WTC11 (cell line): ENCODE measurements around the gene ATL3. TPM values are rescaled to one million over a fixed set of nuclear protein-coding genes. Genes with fewer than 3 reads are reported as not detected.

Experiments
- ATAC-seq: fragments of 200-7000 bp; cut with Tn5 transposase; 2 replicates; pipeline ENCODE4 v1.10.0; 2021; ENCODE audit warnings: mild to moderate bottlenecking, moderate library complexity
- CTCF ChIA-PET: fragments of 300-600 bp; sonication (Branson Sonifier 250); formaldehyde crosslinking; loops from one replicate; lab custom pipeline; 2021; ENCODE audit warnings: antibody characterized with exemption; lab: Charles Lee
- POLR2A ChIA-PET: fragments of 350-600 bp; sonication (Branson Sonifier 250); formaldehyde crosslinking; loops from one replicate; lab custom pipeline; 2021; ENCODE audit warnings: antibody characterized with exemption; lab: Charles Lee
- DNase-seq: peaks from one replicate; pipeline ENCODE4 v3.0.0; 2021; ENCODE audit warnings: low spot score
- H3K27ac Mint-ChIP-seq: 2 replicates; pipeline ENCODE4 v1.8.0; 2021; ENCODE audit warnings: mixed read lengths
- H3K27me3 Mint-ChIP-seq: 2 replicates; pipeline ENCODE4 v1.8.0; 2021; ENCODE audit warnings: low read depth, mild to moderate bottlenecking, moderate library complexity, mixed read lengths
- H3K36me3 Mint-ChIP-seq: 2 replicates; pipeline ENCODE4 v1.8.0; 2021; ENCODE audit warnings: mixed read lengths
- H3K4me1 Mint-ChIP-seq: 2 replicates; pipeline ENCODE4 v1.8.0; 2022; ENCODE audit warnings: mixed read lengths
- H3K4me3 Mint-ChIP-seq: 2 replicates; pipeline ENCODE4 v1.8.0; 2021; ENCODE audit warnings: mild to moderate bottlenecking, moderate library complexity, mixed read lengths
- H3K9me3 Mint-ChIP-seq: 2 replicates; pipeline ENCODE4 v1.8.0; 2021; ENCODE audit warnings: mixed read lengths
- JAZF1 ChIP-seq: fragments of 250-450 bp; sonication (Bioruptor Pico); IDR thresholded peaks from 2 replicates; pipeline ENCODE4 v1.9.0; 2021; ENCODE audit warnings: moderate library complexity, mild to moderate bottlenecking, inconsistent platforms
- NFE2L1 ChIP-seq: sonication (generic); formaldehyde crosslinking; IDR thresholded peaks from 2 replicates; pipeline ENCODE4 v1.8.1; 2023; ENCODE audit warnings: missing genetic modification reagents
- NR1H2 ChIP-seq: sonication (generic); formaldehyde crosslinking; IDR thresholded peaks from 2 replicates; pipeline ENCODE4 v1.9.0; 2021; ENCODE audit warnings: mild to moderate bottlenecking, moderate library complexity, missing genetic modification reagents
- RORB ChIP-seq: fragments of 250-450 bp; sonication (Bioruptor Pico); IDR thresholded peaks from 2 replicates; pipeline ENCODE4 v1.9.0; 2021; ENCODE audit warnings: mild to moderate bottlenecking
- SMAD3 ChIP-seq: sonication (generic); formaldehyde crosslinking; IDR thresholded peaks from 2 replicates; pipeline ENCODE4 v1.8.0; 2022; ENCODE audit warnings: missing genetic modification reagents, mild to moderate bottlenecking, borderline replicate concordance
- TCF7 ChIP-seq: sonication (generic); formaldehyde crosslinking; IDR thresholded peaks from 2 replicates; pipeline ENCODE4 v1.8.0; 2022; ENCODE audit warnings: mild to moderate bottlenecking, low read depth, missing genetic modification reagents, moderate library complexity
- TEAD4 ChIP-seq: sonication (generic); formaldehyde crosslinking; IDR thresholded peaks from 2 replicates; pipeline ENCODE4 v1.8.0; 2022; ENCODE audit warnings: mild to moderate bottlenecking, missing genetic modification reagents
- ZNF416 ChIP-seq: fragments of 250-450 bp; sonication (Bioruptor Pico); IDR thresholded peaks from 2 replicates; pipeline ENCODE4 v1.9.0; 2021; ENCODE audit warnings: mild to moderate bottlenecking, inconsistent platforms
- total RNA-seq: library from RNA; stranded (reverse); gene quantifications from 3 replicates; pipeline ENCODE4 v1.2.3, GENCODE V29; 2021
- TF ChIP-seq, protein P1 (sequence below): sonication (generic); formaldehyde crosslinking; IDR thresholded peaks from 2 replicates; pipeline ENCODE4 v1.8.1; 2022; ENCODE audit warnings: mild to moderate bottlenecking, missing genetic modification reagents, moderate library complexity, borderline replicate concordance
- TF ChIP-seq, protein P2 (sequence below): sonication (generic); formaldehyde crosslinking; IDR thresholded peaks from 2 replicates; pipeline ENCODE4 v1.8.0; 2023; ENCODE audit warnings: missing genetic modification reagents
- TF ChIP-seq, protein P3 (sequence below): sonication (generic); formaldehyde crosslinking; IDR thresholded peaks from 2 replicates; pipeline ENCODE4 v1.8.1; 2023; ENCODE audit warnings: mild to moderate bottlenecking, missing genetic modification reagents
- TF ChIP-seq, protein P4 (sequence below): sonication (generic); formaldehyde crosslinking; IDR thresholded peaks from 2 replicates; pipeline ENCODE4 v1.8.0; 2023; ENCODE audit warnings: mild to moderate bottlenecking, missing genetic modification reagents
- TF ChIP-seq, protein P5 (sequence below): sonication (generic); formaldehyde crosslinking; IDR thresholded peaks from 2 replicates; pipeline ENCODE4 v1.8.1; 2023; ENCODE audit warnings: mild to moderate bottlenecking, moderate library complexity, missing genetic modification reagents
- TF ChIP-seq, protein P6 (sequence below): sonication (generic); formaldehyde crosslinking; IDR thresholded peaks from 2 replicates; pipeline ENCODE4 v1.8.0; 2022; ENCODE audit warnings: missing genetic modification reagents
- TF ChIP-seq, protein P7 (sequence below): sonication (generic); formaldehyde crosslinking; IDR thresholded peaks from 2 replicates; pipeline ENCODE4 v1.8.1; 2023; ENCODE audit warnings: mild to moderate bottlenecking, missing genetic modification reagents, borderline replicate concordance

The ATL3 gene
- total RNA-seq, 1 experiment from 2014 or later = 32.1 TPM

DNA sequence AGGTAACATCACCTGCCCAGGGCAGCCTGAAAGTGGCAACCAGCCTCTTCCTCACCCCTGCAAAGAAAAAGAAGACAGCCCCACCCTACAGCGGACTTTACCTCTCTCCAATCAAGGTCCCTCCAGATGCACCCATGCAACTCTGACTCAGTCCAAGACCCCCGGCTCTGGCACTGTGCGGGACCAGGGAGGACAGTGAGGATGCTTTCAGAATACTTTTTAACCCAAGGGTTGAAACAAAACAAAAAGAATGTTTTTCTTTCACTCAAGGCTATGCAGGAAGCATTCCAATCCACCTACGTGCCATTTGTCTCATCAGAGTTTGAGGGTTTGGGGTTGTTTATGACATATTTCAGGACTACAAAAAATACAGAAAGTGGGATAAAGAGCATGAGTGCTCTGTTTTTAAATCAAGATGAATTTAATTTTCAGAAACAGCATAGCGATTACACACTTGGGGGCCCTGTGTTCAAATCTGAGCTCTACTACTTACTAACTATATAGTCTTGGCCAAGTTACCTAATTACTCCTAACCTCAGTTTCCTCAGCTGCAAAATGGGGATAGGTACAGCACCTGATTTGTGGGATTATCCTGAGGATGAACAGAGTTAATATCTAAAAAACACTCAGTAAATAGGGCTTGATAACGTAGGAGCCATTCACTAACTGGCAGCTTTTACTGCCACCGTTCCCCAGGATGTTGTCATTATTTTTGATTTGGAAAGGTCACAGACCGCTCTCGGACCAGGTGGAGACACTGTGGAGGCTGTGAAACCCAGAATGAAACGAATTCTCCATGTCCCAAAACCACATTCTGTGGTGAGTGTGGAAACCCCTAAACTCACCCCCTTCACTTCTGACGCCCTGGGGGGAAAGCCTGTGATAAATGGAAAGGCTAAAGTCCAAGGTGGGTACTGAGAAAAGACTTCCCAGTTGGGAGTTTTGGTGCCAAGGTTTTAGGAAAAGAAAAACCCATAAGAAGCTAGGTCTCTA, 62.5 kb downstream of the ATL3 start:
- H3K27me3 Mint-ChIP-seq = peaks cover 33% of the 10 kb centered on the region
- H3K27ac Mint-ChIP-seq = no peak overlapping the region
- peaks cover 65% of the 10 kb centered on the region for H3K4me1 Mint-ChIP-seq
- H3K36me3 Mint-ChIP-seq = peaks cover 12% of the 10 kb centered on the region
- TF ChIP-seq SMAD3 (CRISPR knock-in tag) (no peak), NFE2L1 (no peak), RORB (CRISPR knock-in tag) (no peak), NR1H2 (no peak), JAZF1 (CRISPR knock-in tag) (no peak), TEAD4 (no peak)
- TF ChIP-seq, protein P1, sequence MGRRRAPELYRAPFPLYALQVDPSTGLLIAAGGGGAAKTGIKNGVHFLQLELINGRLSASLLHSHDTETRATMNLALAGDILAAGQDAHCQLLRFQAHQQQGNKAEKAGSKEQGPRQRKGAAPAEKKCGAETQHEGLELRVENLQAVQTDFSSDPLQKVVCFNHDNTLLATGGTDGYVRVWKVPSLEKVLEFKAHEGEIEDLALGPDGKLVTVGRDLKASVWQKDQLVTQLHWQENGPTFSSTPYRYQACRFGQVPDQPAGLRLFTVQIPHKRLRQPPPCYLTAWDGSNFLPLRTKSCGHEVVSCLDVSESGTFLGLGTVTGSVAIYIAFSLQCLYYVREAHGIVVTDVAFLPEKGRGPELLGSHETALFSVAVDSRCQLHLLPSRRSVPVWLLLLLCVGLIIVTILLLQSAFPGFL (CRISPR knock-in tag) = no peak
- TF ChIP-seq, protein P2, sequence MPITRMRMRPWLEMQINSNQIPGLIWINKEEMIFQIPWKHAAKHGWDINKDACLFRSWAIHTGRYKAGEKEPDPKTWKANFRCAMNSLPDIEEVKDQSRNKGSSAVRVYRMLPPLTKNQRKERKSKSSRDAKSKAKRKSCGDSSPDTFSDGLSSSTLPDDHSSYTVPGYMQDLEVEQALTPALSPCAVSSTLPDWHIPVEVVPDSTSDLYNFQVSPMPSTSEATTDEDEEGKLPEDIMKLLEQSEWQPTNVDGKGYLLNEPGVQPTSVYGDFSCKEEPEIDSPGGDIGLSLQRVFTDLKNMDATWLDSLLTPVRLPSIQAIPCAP (CRISPR knock-in tag) = no peak
- TF ChIP-seq, protein P3, sequence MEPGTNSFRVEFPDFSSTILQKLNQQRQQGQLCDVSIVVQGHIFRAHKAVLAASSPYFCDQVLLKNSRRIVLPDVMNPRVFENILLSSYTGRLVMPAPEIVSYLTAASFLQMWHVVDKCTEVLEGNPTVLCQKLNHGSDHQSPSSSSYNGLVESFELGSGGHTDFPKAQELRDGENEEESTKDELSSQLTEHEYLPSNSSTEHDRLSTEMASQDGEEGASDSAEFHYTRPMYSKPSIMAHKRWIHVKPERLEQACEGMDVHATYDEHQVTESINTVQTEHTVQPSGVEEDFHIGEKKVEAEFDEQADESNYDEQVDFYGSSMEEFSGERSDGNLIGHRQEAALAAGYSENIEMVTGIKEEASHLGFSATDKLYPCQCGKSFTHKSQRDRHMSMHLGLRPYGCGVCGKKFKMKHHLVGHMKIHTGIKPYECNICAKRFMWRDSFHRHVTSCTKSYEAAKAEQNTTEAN = no peak
- TF ChIP-seq, protein P4, sequence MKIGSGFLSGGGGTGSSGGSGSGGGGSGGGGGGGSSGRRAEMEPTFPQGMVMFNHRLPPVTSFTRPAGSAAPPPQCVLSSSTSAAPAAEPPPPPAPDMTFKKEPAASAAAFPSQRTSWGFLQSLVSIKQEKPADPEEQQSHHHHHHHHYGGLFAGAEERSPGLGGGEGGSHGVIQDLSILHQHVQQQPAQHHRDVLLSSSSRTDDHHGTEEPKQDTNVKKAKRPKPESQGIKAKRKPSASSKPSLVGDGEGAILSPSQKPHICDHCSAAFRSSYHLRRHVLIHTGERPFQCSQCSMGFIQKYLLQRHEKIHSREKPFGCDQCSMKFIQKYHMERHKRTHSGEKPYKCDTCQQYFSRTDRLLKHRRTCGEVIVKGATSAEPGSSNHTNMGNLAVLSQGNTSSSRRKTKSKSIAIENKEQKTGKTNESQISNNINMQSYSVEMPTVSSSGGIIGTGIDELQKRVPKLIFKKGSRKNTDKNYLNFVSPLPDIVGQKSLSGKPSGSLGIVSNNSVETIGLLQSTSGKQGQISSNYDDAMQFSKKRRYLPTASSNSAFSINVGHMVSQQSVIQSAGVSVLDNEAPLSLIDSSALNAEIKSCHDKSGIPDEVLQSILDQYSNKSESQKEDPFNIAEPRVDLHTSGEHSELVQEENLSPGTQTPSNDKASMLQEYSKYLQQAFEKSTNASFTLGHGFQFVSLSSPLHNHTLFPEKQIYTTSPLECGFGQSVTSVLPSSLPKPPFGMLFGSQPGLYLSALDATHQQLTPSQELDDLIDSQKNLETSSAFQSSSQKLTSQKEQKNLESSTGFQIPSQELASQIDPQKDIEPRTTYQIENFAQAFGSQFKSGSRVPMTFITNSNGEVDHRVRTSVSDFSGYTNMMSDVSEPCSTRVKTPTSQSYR (CRISPR knock-in tag) = no peak
- TF ChIP-seq, protein P5, sequence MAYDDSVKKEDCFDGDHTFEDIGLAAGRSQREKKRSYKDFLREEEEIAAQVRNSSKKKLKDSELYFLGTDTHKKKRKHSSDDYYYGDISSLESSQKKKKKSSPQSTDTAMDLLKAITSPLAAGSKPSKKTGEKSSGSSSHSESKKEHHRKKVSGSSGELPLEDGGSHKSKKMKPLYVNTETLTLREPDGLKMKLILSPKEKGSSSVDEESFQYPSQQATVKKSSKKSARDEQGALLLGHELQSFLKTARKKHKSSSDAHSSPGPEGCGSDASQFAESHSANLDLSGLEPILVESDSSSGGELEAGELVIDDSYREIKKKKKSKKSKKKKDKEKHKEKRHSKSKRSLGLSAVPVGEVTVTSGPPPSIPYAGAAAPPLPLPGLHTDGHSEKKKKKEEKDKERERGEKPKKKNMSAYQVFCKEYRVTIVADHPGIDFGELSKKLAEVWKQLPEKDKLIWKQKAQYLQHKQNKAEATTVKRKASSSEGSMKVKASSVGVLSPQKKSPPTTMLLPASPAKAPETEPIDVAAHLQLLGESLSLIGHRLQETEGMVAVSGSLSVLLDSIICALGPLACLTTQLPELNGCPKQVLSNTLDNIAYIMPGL = no peak
- no peak overlapping the region for H3K4me3 Mint-ChIP-seq
- ChIA-PET CTCF (interaction anchor here (2.3 kb wide), 1 partner anchor 129 kb away, joined by 7 read pairs; no protein-coding TSS in a partner anchor), POLR2A (no interaction called here)
- DNase-seq = no peak
- H3K9me3 Mint-ChIP-seq = no peaks in the 10 kb centered on the region
- no peak for ATAC-seq

DNA sequence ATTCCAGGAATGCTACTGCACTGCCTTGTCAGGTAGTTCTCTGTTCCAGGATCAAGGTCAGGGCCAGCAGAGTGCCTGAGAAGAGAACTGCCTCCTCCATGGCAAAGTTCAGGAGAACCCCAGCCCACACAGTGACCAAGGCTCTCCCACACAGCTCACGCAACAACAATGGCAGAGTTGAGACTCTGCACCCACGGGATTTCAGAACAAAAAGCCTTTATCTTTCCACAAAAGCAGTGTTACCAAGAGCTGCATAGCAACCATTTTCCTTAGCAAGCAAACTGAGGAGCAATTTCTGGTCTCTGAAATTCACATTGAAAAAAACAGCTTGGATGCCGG, 68.0 kb downstream of the ATL3 start:
- Mint-ChIP-seq H3K36me3 (peaks cover 20% of the 10 kb centered on the region), H3K27me3 (peaks cover 1% of the 10 kb centered on the region; the same call in 1 of the 2 replicates), H3K9me3 (no peaks in the 10 kb centered on the region), H3K4me3 (no peak overlapping the region), H3K27ac (peak overlapping the region; percentile 69), H3K4me1 (peaks cover 28% of the 10 kb centered on the region)
- DNase-seq (no peak), ATAC-seq (no peak)
- POLR2A ChIA-PET = no interaction called here
- CTCF ChIA-PET = interaction anchor here (1.8 kb wide), 1 partner anchor 95 kb away, joined by 5 read pairs; no protein-coding TSS in a partner anchor
- TF ChIP-seq TCF7 (CRISPR knock-in tag) (no peak), ZNF416 (CRISPR knock-in tag) (no peak), JAZF1 (CRISPR knock-in tag) (no peak)
- TF ChIP-seq, protein P6, sequence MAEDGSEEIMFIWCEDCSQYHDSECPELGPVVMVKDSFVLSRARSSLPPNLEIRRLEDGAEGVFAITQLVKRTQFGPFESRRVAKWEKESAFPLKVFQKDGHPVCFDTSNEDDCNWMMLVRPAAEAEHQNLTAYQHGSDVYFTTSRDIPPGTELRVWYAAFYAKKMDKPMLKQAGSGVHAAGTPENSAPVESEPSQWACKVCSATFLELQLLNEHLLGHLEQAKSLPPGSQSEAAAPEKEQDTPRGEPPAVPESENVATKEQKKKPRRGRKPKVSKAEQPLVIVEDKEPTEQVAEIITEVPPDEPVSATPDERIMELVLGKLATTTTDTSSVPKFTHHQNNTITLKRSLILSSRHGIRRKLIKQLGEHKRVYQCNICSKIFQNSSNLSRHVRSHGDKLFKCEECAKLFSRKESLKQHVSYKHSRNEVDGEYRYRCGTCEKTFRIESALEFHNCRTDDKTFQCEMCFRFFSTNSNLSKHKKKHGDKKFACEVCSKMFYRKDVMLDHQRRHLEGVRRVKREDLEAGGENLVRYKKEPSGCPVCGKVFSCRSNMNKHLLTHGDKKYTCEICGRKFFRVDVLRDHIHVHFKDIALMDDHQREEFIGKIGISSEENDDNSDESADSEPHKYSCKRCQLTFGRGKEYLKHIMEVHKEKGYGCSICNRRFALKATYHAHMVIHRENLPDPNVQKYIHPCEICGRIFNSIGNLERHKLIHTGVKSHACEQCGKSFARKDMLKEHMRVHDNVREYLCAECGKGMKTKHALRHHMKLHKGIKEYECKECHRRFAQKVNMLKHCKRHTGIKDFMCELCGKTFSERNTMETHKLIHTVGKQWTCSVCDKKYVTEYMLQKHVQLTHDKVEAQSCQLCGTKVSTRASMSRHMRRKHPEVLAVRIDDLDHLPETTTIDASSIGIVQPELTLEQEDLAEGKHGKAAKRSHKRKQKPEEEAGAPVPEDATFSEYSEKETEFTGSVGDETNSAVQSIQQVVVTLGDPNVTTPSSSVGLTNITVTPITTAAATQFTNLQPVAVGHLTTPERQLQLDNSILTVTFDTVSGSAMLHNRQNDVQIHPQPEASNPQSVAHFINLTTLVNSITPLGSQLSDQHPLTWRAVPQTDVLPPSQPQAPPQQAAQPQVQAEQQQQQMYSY = no peak
- TF ChIP-seq, protein P7, sequence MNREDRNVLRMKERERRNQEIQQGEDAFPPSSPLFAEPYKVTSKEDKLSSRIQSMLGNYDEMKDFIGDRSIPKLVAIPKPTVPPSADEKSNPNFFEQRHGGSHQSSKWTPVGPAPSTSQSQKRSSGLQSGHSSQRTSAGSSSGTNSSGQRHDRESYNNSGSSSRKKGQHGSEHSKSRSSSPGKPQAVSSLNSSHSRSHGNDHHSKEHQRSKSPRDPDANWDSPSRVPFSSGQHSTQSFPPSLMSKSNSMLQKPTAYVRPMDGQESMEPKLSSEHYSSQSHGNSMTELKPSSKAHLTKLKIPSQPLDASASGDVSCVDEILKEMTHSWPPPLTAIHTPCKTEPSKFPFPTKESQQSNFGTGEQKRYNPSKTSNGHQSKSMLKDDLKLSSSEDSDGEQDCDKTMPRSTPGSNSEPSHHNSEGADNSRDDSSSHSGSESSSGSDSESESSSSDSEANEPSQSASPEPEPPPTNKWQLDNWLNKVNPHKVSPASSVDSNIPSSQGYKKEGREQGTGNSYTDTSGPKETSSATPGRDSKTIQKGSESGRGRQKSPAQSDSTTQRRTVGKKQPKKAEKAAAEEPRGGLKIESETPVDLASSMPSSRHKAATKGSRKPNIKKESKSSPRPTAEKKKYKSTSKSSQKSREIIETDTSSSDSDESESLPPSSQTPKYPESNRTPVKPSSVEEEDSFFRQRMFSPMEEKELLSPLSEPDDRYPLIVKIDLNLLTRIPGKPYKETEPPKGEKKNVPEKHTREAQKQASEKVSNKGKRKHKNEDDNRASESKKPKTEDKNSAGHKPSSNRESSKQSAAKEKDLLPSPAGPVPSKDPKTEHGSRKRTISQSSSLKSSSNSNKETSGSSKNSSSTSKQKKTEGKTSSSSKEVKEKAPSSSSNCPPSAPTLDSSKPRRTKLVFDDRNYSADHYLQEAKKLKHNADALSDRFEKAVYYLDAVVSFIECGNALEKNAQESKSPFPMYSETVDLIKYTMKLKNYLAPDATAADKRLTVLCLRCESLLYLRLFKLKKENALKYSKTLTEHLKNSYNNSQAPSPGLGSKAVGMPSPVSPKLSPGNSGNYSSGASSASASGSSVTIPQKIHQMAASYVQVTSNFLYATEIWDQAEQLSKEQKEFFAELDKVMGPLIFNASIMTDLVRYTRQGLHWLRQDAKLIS = no peak
